ENCODE results near the gene GNL1. TPM values are rescaled to one million over a fixed set of nuclear protein-coding genes. Genes with fewer than 3 reads are reported as not detected.
"Not testable (repeated sequence)": the region's sequence is repeated elsewhere in the genome, so short reads cannot be mapped to it uniquely, and the experiment has no call there.

GNL1 gene
- total and polyA plus RNA-seq, 4 donors = 52.6 to 116 (median 75.3) TPM

DNA sequence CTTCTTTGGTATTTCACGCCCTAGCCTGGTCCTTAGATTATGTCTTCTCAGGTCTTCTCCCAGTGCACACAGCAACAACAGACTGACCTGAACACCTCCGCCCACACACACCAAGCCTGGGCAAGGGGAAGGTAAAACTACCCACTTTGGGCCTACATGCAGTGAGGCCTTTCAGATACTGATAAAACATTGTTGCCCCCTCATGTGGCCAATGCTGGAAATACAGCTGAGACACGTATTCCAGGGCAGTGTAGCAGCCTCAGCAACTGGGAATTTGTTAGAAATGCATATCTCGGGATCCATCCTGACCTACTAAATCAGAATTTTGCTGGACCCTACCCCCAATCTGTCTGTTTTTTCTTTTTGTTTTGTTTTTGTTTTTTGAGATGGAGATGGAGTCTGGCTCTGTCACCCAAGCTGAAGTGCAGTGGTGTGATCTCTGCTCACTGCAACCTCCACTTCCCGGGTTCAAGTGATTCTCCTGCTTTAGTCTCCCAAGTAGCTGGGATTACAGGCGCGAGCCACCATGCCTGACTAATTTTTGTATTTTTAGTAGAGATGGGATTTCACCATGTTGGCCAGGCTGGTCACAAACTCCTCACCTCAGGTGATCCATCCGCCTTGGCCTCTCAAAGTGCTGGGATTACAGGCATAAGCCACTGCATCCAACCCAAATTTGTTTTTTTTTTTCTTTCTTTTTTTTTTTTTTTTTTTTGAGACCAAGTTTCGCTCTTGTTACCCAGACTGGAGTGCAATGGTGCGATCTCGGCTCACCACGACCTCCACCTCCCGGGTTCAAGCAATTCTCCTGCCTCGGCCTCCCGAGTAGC, 41.2 kb upstream of the GNL1 start:
- not testable (repeated sequence) for H3K4me1 ChIP-seq (ENCODE audit: control insufficient read depth in 1 of 2, insufficient read depth in 2 of 2, low read length in 2 of 2); H3K4me3 ChIP-seq (ENCODE audit: low read length in 2 of 2); H3K27me3 ChIP-seq (ENCODE audit: control insufficient read depth in 1 of 2, insufficient read depth in 2 of 2, low read length in 1 of 2); H3K27ac ChIP-seq (ENCODE audit: low read depth in 1 of 2, low read length in 2 of 2); H3K36me3 ChIP-seq (ENCODE audit: control insufficient read depth in 1 of 2, insufficient read depth in 2 of 2, low read length in 1 of 2); H3K9me3 ChIP-seq (ENCODE audit: control insufficient read depth, low read length)
- DNase-seq (peak; percentile 85 to 86), ATAC-seq (ENCODE audit: low FRiP score) (peak; percentile 84)
- intact Hi-C loops (cut with DNase I) = loop anchor here in 1 of 2 donors (2.0 kb wide), 1 partner anchor 115 kb away; no protein-coding TSS in a partner anchor
- WGBS, 2 donors = 76% methylated on average over 15 of the region's 15 CpGs

DNA sequence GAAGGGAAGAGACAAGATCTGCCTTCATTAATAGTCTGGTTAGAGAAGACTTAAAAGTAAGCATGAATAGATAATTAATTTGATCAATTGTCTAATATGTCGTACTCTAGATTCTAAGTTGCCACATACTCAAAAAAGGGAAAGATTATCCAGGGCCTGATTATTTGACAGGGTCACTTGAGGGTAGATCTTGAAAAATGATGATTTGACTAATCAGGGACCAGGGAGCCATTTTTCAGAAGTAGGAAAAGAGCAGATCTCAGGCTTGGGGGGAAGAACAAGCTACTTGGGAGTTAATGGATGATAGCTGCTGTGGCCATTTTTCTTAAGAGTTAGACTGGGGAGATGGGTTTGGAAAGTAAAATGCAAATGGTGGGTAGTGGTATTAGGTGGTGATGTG, 36.0 kb upstream of the GNL1 start:
- Histone ChIP-seq H3K4me3 (ENCODE audit: low read length in 2 of 2) (no peak overlapping the region), H3K9me3 (ENCODE audit: control insufficient read depth, low read length) (no peaks in the 10 kb centered on the region), H3K27me3 (ENCODE audit: control insufficient read depth in 1 of 2, insufficient read depth in 2 of 2, low read length in 1 of 2) (no peaks in the 10 kb centered on the region), H3K27ac (ENCODE audit: low read depth in 1 of 2, low read length in 2 of 2) (no peak overlapping the region), H3K4me1 (ENCODE audit: control insufficient read depth in 1 of 2, insufficient read depth in 2 of 2, low read length in 2 of 2) (no peaks in the 10 kb centered on the region), H3K36me3 (ENCODE audit: control insufficient read depth in 1 of 2, insufficient read depth in 2 of 2, low read length in 1 of 2) (peaks cover 0 to 10% of the 10 kb centered on the region in 2 donors)
- DNase-seq (no peak), ATAC-seq (ENCODE audit: low FRiP score) (no peak)
- 97 to 100% methylated on average over 1 of the region's 1 CpG for WGBS, 2 donors
- intact Hi-C loops (cut with DNase I) = no loop called here

DNA sequence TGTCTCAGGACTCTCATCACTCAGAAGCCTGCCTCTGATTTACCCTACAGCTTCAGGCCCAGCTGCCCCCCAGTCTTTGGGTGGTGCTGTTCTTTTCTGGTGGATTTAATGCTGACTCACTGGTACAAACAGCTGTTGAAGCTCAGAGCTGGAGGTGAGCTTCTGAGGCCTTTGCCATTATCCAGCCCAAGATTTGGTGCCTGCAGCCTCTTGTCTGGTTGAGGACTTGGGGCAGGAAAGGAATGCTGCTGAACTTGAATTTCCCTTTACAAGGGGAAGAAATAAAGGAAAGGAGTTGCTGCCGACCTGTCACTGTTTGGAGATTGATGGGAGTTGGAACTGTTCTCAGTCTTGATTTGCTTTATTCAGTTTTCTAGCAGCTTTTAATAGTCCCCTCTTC, 34.7 kb upstream of the GNL1 start:
- Histone ChIP-seq H3K27me3 (ENCODE audit: control insufficient read depth in 1 of 2, insufficient read depth in 2 of 2, low read length in 1 of 2) (no peaks in the 10 kb centered on the region), H3K27ac (ENCODE audit: low read depth in 1 of 2, low read length in 2 of 2) (no peak overlapping the region), H3K4me1 (ENCODE audit: control insufficient read depth in 1 of 2, insufficient read depth in 2 of 2, low read length in 2 of 2) (no peaks in the 10 kb centered on the region), H3K36me3 (ENCODE audit: control insufficient read depth in 1 of 2, insufficient read depth in 2 of 2, low read length in 1 of 2) (peaks cover 4 to 14% of the 10 kb centered on the region in 2 donors), H3K4me3 (ENCODE audit: low read length in 2 of 2) (no peak overlapping the region), H3K9me3 (ENCODE audit: control insufficient read depth, low read length) (no peaks in the 10 kb centered on the region)
- intact Hi-C loops (cut with DNase I) = no loop called here
- WGBS, 2 donors = 10 to 18% methylated on average over 1 of the region's 1 CpG
- DNase-seq (no peak), ATAC-seq (ENCODE audit: low FRiP score) (no peak)

DNA sequence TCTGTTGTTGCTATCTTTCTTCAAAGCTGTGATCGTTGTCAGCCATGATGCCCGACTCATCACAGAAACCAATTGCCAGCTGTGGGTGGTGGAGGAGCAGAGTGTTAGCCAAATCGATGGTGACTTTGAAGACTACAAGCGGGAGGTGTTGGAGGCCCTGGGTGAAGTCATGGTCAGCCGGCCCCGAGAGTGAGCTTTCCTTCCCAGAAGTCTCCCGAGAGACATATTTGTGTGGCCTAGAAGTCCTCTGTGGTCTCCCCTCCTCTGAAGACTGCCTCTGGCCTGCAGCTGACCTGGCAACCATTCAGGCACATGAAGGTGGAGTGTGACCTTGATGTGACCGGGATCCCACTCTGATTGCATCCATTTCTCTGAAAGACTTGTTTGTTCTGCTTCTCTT, 34.2 kb upstream of the GNL1 start:
- no peaks in the 10 kb centered on the region for H3K27me3 ChIP-seq (ENCODE audit: control insufficient read depth in 1 of 2, insufficient read depth in 2 of 2, low read length in 1 of 2)
- no peak overlapping the region for H3K27ac ChIP-seq (ENCODE audit: low read depth in 1 of 2, low read length in 2 of 2)
- H3K36me3 ChIP-seq (ENCODE audit: control insufficient read depth in 1 of 2, insufficient read depth in 2 of 2, low read length in 1 of 2) = peaks cover 4 to 19% of the 10 kb centered on the region in 2 donors
- no peaks in the 10 kb centered on the region for H3K9me3 ChIP-seq (ENCODE audit: control insufficient read depth, low read length)
- ATAC-seq (ENCODE audit: low FRiP score) (no peak), DNase-seq (no peak)
- WGBS, 2 donors = 75 to 78% methylated on average over 8 of the region's 8 CpGs
- no peaks in the 10 kb centered on the region for H3K4me1 ChIP-seq (ENCODE audit: control insufficient read depth in 1 of 2, insufficient read depth in 2 of 2, low read length in 2 of 2)
- intact Hi-C loops (cut with DNase I) = no loop called here
- H3K4me3 ChIP-seq (ENCODE audit: low read length in 2 of 2) = no peak overlapping the region

DNA sequence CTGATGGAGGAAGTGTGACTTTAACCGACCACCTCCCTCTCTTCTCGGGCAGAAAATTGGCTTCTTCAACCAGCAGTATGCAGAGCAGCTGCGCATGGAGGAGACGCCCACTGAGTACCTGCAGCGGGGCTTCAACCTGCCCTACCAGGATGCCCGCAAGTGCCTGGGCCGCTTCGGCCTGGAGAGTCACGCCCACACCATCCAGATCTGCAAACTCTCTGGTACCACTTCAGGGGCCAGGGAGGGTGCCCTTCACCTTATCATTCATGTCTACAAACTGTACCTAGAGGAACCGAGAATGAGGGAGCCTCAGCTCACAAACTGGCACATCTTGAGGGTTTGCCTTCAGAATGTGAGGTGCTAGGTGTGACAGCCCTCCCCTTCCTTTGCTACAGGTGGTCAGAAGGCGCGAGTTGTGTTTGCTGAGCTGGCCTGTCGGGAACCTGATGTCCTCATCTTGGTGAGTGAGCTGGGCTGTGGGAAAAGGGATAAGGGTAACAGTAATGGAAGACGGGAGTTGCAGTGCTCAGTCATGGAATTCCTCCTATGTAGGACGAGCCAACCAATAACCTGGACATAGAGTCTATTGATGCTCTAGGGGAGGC, 33.6 kb upstream of the GNL1 start:
- Histone ChIP-seq H3K27me3 (ENCODE audit: control insufficient read depth in 1 of 2, insufficient read depth in 2 of 2, low read length in 1 of 2) (no peaks in the 10 kb centered on the region), H3K27ac (ENCODE audit: low read depth in 1 of 2, low read length in 2 of 2) (no peak overlapping the region), H3K9me3 (ENCODE audit: control insufficient read depth, low read length) (no peaks in the 10 kb centered on the region), H3K4me1 (ENCODE audit: control insufficient read depth in 1 of 2, insufficient read depth in 2 of 2, low read length in 2 of 2) (no peaks in the 10 kb centered on the region), H3K36me3 (ENCODE audit: control insufficient read depth in 1 of 2, insufficient read depth in 2 of 2, low read length in 1 of 2) (peaks cover 4 to 22% of the 10 kb centered on the region in 2 donors), H3K4me3 (ENCODE audit: low read length in 2 of 2) (no peak overlapping the region)
- intact Hi-C loops (cut with DNase I) = no loop called here
- DNase-seq (no peak), ATAC-seq (ENCODE audit: low FRiP score) (no peak)
- 92% methylated on average over 15 of the region's 15 CpGs for WGBS, 2 donors

DNA sequence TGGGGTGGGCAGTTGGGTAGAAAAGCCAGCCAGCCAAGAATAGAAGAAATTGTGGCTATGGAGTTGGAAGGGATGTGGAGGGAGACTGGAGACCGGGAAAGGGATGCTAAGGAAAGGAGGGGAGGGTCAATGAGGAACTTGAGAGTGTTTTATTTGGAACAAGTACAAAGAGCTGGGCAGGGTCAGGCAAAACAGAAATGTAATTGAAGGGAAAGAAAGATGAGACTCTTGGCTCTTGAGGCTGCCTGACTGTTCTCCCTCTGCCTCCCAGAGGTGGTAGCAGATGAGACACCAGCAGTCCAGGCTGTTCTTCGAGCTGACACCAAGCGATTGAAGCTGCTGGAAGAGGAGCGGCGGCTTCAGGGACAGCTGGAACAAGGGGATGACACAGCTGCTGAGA, 27.6 kb upstream of the GNL1 start:
- ATAC-seq (ENCODE audit: low FRiP score) (no peak), DNase-seq (no peak)
- WGBS, 2 donors = 87 to 89% methylated on average over 5 of the region's 5 CpGs
- no peaks in the 10 kb centered on the region for H3K9me3 ChIP-seq (ENCODE audit: control insufficient read depth, low read length)
- H3K27me3 ChIP-seq (ENCODE audit: control insufficient read depth in 1 of 2, insufficient read depth in 2 of 2, low read length in 1 of 2) = no peaks in the 10 kb centered on the region
- no peak overlapping the region for H3K27ac ChIP-seq (ENCODE audit: low read depth in 1 of 2, low read length in 2 of 2)
- no peaks in the 10 kb centered on the region for H3K4me1 ChIP-seq (ENCODE audit: control insufficient read depth in 1 of 2, insufficient read depth in 2 of 2, low read length in 2 of 2)
- intact Hi-C loops (cut with DNase I) = no loop called here
- H3K36me3 ChIP-seq (ENCODE audit: control insufficient read depth in 1 of 2, insufficient read depth in 2 of 2, low read length in 1 of 2) = peaks cover 12 to 27% of the 10 kb centered on the region in 2 donors
- no peak overlapping the region for H3K4me3 ChIP-seq (ENCODE audit: low read length in 2 of 2)

DNA sequence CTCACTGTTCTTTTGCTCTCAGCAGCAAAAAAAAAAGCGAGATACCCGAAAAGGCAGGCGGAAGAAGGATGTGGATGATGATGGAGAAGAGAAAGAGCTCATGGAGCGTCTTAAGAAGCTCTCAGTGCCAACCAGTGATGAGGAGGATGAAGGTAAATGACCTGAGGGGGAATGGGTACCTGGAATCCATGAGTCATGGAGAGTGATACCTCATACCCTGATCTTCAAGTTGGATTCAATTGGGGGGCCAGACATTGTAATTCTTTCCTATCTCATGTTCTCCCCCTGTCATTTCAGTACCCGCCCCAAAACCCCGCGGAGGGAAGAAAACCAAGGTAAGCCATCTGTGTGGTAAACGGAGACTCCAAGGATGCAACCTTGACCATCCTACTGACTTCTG, 21.8 kb upstream of the GNL1 start:
- Histone ChIP-seq H3K27ac (ENCODE audit: low read depth in 1 of 2, low read length in 2 of 2) (no peak overlapping the region), H3K4me1 (ENCODE audit: control insufficient read depth in 1 of 2, insufficient read depth in 2 of 2, low read length in 2 of 2) (no peaks in the 10 kb centered on the region), H3K36me3 (ENCODE audit: control insufficient read depth in 1 of 2, insufficient read depth in 2 of 2, low read length in 1 of 2) (peaks cover 13 to 15% of the 10 kb centered on the region in 2 donors), H3K27me3 (ENCODE audit: control insufficient read depth in 1 of 2, insufficient read depth in 2 of 2, low read length in 1 of 2) (no peaks in the 10 kb centered on the region), H3K9me3 (ENCODE audit: control insufficient read depth, low read length) (no peaks in the 10 kb centered on the region), H3K4me3 (ENCODE audit: low read length in 2 of 2) (no peak overlapping the region)
- no peak for DNase-seq
- intact Hi-C loops (cut with DNase I) = no loop called here
- ATAC-seq (ENCODE audit: low FRiP score) = no peak
- 95 to 97% methylated on average over 8 of the region's 8 CpGs for WGBS, 2 donors

DNA sequence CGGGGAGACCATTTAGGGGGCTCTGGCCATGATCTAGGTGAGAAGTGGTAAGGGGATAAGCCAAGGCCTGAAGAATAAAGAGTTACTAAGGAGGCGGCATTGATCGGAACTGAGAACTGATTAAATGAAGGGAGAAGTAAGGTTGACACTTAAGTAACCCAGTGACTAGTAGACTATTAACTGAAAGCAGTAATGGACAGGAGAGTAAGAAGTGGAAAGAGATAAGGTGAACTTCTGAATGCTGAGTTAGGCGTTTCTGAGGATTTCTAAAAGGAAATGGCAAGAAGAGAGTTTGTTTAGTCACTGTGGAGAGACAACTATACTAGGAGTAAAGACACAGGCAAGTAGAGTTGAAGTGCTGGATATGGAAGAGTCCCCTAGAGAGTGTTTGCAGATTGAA, 16.8 kb upstream of the GNL1 start:
- ATAC-seq (ENCODE audit: low FRiP score) = no peak
- H3K27ac ChIP-seq (ENCODE audit: low read depth in 1 of 2, low read length in 2 of 2) = no peak overlapping the region
- no peaks in the 10 kb centered on the region for H3K9me3 ChIP-seq (ENCODE audit: control insufficient read depth, low read length)
- H3K27me3 ChIP-seq (ENCODE audit: control insufficient read depth in 1 of 2, insufficient read depth in 2 of 2, low read length in 1 of 2) = no peaks in the 10 kb centered on the region
- DNase-seq = no peak
- peaks cover 4% of the 10 kb centered on the region in 2 donors for H3K36me3 ChIP-seq (ENCODE audit: control insufficient read depth in 1 of 2, insufficient read depth in 2 of 2, low read length in 1 of 2)
- no peak overlapping the region for H3K4me3 ChIP-seq (ENCODE audit: low read length in 2 of 2)
- H3K4me1 ChIP-seq (ENCODE audit: control insufficient read depth in 1 of 2, insufficient read depth in 2 of 2, low read length in 2 of 2) = no peaks in the 10 kb centered on the region
- 70 to 76% methylated on average over 4 of the region's 4 CpGs for WGBS, 2 donors
- intact Hi-C loops (cut with DNase I) = loop anchor here (5.0 kb wide), 1 partner anchor 39 kb away; no protein-coding TSS in a partner anchor

DNA sequence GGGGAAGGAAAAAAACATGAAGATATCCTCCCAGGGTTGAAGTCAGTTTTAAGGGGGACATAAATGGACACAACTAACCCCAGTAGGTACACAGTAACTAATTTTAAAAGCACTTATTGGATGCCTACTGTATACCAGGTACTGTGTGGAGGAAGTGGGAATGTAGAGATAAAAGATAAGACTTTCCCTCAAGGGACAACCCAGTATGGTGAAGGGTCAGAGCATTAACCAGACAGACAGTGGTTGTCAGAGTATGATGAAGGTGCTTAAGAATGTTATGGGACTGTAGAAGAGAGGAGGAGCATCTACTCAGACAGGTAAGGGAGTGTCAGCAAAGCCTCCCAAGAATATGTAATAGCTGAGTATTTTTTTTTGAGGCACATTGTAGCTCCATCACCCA, 15.9 kb upstream of the GNL1 start:
- Histone ChIP-seq H3K27ac (ENCODE audit: low read depth in 1 of 2, low read length in 2 of 2) (no peak overlapping the region), H3K4me3 (ENCODE audit: low read length in 2 of 2) (peak overlapping the region in 1 of 2 donors; percentile 82), H3K27me3 (ENCODE audit: control insufficient read depth in 1 of 2, insufficient read depth in 2 of 2, low read length in 1 of 2) (no peaks in the 10 kb centered on the region), H3K4me1 (ENCODE audit: control insufficient read depth in 1 of 2, insufficient read depth in 2 of 2, low read length in 2 of 2) (no peaks in the 10 kb centered on the region), H3K36me3 (ENCODE audit: control insufficient read depth in 1 of 2, insufficient read depth in 2 of 2, low read length in 1 of 2) (no peaks in the 10 kb centered on the region), H3K9me3 (ENCODE audit: control insufficient read depth, low read length) (no peaks in the 10 kb centered on the region)
- no peak for DNase-seq
- ATAC-seq (ENCODE audit: low FRiP score) = no peak
- intact Hi-C loops (cut with DNase I) = loop anchor here (5.0 kb wide), 1 partner anchor 40 kb away; no protein-coding TSS in a partner anchor
